Smooth muscle cell (in vitro differentiated cells): ENCODE data around the gene CEP128. TPM values are rescaled to one million over a fixed set of nuclear protein-coding genes. Genes with fewer than 3 reads are reported as not detected.

Experiments used
- DNase-seq: peaks from one replicate; lab custom pipeline; 2025; ENCODE audit not compliant: unreplicated experiment; lab: John Stamatoyannopoulos, UW
- H2AFZ ChIP-seq: fragments of 200-600 bp; sonication (generic); 2 replicates; pipeline ENCODE4 v1.6.0; 2016; ENCODE audit warnings: antibody characterized with exemption, low read depth, mild to moderate bottlenecking
- H3F3A ChIP-seq: fragments of 200-600 bp; sonication (generic); 2 replicates; pipeline ENCODE4 v1.6.0; 2017; ENCODE audit warnings: antibody characterized with exemption, low read depth
- H3K27ac ChIP-seq: fragments of 200-600 bp; sonication (generic); 2 replicates; pipeline ENCODE4 v1.5.1; 2016; ENCODE audit warnings: low read depth, mild to moderate bottlenecking
- H3K27me3 ChIP-seq: fragments of 200-600 bp; sonication (generic); 2 replicates; pipeline ENCODE4 v1.6.1; 2016; ENCODE audit warnings: low read depth, mild to moderate bottlenecking
- H3K36me3 ChIP-seq: fragments of 200-600 bp; sonication (generic); 2 replicates; pipeline ENCODE4 v1.5.1; 2016; ENCODE audit warnings: low read depth
- H3K4me1 ChIP-seq: fragments of 200-600 bp; sonication (generic); 2 replicates; pipeline ENCODE4 v1.5.1; 2016; ENCODE audit warnings: low read depth
- H3K4me2 ChIP-seq: fragments of 200-600 bp; sonication (generic); 2 replicates; pipeline ENCODE4 v1.6.0; 2016; ENCODE audit warnings: mild to moderate bottlenecking
- H3K4me3 ChIP-seq: fragments of 200-600 bp; sonication (generic); 2 replicates; pipeline ENCODE4 v1.5.1; 2016; ENCODE audit warnings: mild to moderate bottlenecking
- H3K79me2 ChIP-seq: fragments of 200-600 bp; sonication (generic); 2 replicates; pipeline ENCODE4 v1.6.0; 2016; ENCODE audit warnings: low read depth, mild to moderate bottlenecking
- H3K9ac ChIP-seq: fragments of 200-600 bp; sonication (generic); 2 replicates; pipeline ENCODE4 v1.6.0; 2016; ENCODE audit warnings: low read depth
- H3K9me3 ChIP-seq: fragments of 200-600 bp; sonication (generic); replicated peaks from 2 replicates; pipeline ENCODE4 v1.5.1; 2016; ENCODE audit warnings: low read depth
- H4K20me1 ChIP-seq: fragments of 200-600 bp; sonication (generic); 2 replicates; pipeline ENCODE4 v1.6.0; 2016; ENCODE audit warnings: low read depth
- WGBS: methylation state at CpG from one replicate; pipeline ENCODE4 v1.1.7; 2016; ENCODE audit warnings: low lambda C conversion rate; 5-methylcytosine and 5-hydroxymethylcytosine counted together
- polyA plus RNA-seq: library from polyadenylated mRNA; unstranded; fragments of >200 nt; fragmentation: Nextera tagmentation; extraction: Ambion mirVana; gene quantifications from 2 replicates; pipeline ENCODE4 v1.2.1, GENCODE V29; 2016
- total RNA-seq: library from RNA; depleted of rRNA; stranded (reverse); fragments of >200 nt; gene quantifications from 2 replicates; pipeline ENCODE4 v1.2.3, GENCODE V29; 2014
- TF ChIP-seq, protein P1 (sequence below): fragments of 200-600 bp; sonication (generic); IDR thresholded peaks from 2 replicates; pipeline ENCODE4 v1.5.1; 2017; ENCODE audit warnings: borderline replicate concordance, mild to moderate bottlenecking, antibody characterized with exemption; ENCODE audit not compliant: insufficient read depth, poor library complexity, severe bottlenecking

Gene CEP128
- total and polyA plus RNA-seq, 2 experiments from 2014 or later: 2.7 to 4.4 TPM

- H3K27me3 ChIP-seq: no peaks in the 10 kb centered on the region
- no peaks in the 10 kb centered on the region for H4K20me1 ChIP-seq
- no peak overlapping the region for H3K9ac ChIP-seq
- whole genome bisulfite sequencing: 80% methylated on average over 2 of the region's 2 CpGs
- H3K79me2 ChIP-seq: no peaks in the 10 kb centered on the region
- no peaks in the 10 kb centered on the region for H3K9me3 ChIP-seq
- no peaks in the 10 kb centered on the region for H3K4me1 ChIP-seq
- H3K4me2 ChIP-seq: no peak overlapping the region
- no peak for DNase-seq
- TF ChIP-seq, protein P1, sequence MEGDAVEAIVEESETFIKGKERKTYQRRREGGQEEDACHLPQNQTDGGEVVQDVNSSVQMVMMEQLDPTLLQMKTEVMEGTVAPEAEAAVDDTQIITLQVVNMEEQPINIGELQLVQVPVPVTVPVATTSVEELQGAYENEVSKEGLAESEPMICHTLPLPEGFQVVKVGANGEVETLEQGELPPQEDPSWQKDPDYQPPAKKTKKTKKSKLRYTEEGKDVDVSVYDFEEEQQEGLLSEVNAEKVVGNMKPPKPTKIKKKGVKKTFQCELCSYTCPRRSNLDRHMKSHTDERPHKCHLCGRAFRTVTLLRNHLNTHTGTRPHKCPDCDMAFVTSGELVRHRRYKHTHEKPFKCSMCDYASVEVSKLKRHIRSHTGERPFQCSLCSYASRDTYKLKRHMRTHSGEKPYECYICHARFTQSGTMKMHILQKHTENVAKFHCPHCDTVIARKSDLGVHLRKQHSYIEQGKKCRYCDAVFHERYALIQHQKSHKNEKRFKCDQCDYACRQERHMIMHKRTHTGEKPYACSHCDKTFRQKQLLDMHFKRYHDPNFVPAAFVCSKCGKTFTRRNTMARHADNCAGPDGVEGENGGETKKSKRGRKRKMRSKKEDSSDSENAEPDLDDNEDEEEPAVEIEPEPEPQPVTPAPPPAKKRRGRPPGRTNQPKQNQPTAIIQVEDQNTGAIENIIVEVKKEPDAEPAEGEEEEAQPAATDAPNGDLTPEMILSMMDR: no peak
- no peaks in the 10 kb centered on the region for H3F3A ChIP-seq
- no peaks in the 10 kb centered on the region for H3K36me3 ChIP-seq
- H3K27ac ChIP-seq: no peak overlapping the region
- H3K4me3 ChIP-seq: no peak overlapping the region
- H2AFZ ChIP-seq: no peak overlapping the region
Measured at GRCh38 chr14:80543211-80543610, 398.3 kb downstream of the CEP128 start.

- Histone ChIP-seq H4K20me1 (no peaks in the 10 kb centered on the region), H3K9ac (no peak overlapping the region), H3K4me3 (no peak overlapping the region), H3F3A (no peaks in the 10 kb centered on the region), H2AFZ (no peak overlapping the region), H3K79me2 (no peaks in the 10 kb centered on the region), H3K36me3 (no peaks in the 10 kb centered on the region), H3K9me3 (no peaks in the 10 kb centered on the region), H3K4me2 (no peak overlapping the region), H3K27ac (no peak overlapping the region), H3K4me1 (no peaks in the 10 kb centered on the region), H3K27me3 (no peaks in the 10 kb centered on the region)
- WGBS: 82% methylated on average over 7 of the region's 7 CpGs
- DNase-seq: no peak
- TF ChIP-seq, protein P1: no peak
Measured at GRCh38 chr14:80538633-80539375, 402.7 kb downstream of the CEP128 start.

DNA sequence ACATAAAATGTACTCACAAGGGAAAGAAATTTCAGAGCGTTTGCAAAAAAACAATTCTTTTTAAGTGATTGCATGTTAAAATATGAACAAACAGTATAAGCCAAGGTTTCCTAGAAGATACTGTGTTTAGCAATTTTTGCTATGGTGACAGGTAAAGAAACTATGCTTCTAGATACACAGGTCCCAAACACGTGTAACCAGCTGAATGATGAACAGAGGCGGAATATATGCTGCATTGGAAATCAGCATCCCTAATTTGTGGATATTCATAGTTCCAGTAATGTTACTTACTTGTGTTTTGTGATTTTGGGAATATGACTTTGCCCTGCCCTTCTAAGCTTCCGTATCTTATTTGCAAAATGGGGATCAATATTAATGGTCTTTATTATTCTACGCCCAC is 403.9 kb downstream of the CEP128 start:
- Histone ChIP-seq H4K20me1 (no peaks in the 10 kb centered on the region), H3K9me3 (no peaks in the 10 kb centered on the region), H3K4me2 (no peak overlapping the region), H2AFZ (no peak overlapping the region), H3K4me1 (no peaks in the 10 kb centered on the region), H3K36me3 (no peaks in the 10 kb centered on the region), H3K79me2 (no peaks in the 10 kb centered on the region), H3F3A (no peaks in the 10 kb centered on the region), H3K9ac (no peak overlapping the region), H3K27me3 (no peaks in the 10 kb centered on the region), H3K4me3 (no peak overlapping the region), H3K27ac (no peak overlapping the region)
- 92% methylated on average over 5 of the region's 5 CpGs for WGBS
- no peak for DNase-seq
- TF ChIP-seq, protein P1: no peak

- no peak overlapping the region for H3K4me3 ChIP-seq
- no peak overlapping the region for H3K9ac ChIP-seq
- no peaks in the 10 kb centered on the region for H3K4me1 ChIP-seq
- H3F3A ChIP-seq: no peaks in the 10 kb centered on the region
- H3K27ac ChIP-seq: no peak overlapping the region
- DNase-seq: no peak
- no peaks in the 10 kb centered on the region for H3K9me3 ChIP-seq
- no peak overlapping the region for H2AFZ ChIP-seq
- TF ChIP-seq, protein P1: no peak
- no peaks in the 10 kb centered on the region for H3K27me3 ChIP-seq
- 86% methylated on average over 4 of the region's 4 CpGs for WGBS
- no peaks in the 10 kb centered on the region for H3K79me2 ChIP-seq
- H4K20me1 ChIP-seq: no peaks in the 10 kb centered on the region
- no peaks in the 10 kb centered on the region for H3K36me3 ChIP-seq
- H3K4me2 ChIP-seq: no peak overlapping the region
Measured at GRCh38 chr14:80536456-80536855, 405.1 kb downstream of the CEP128 start.
